Adrenal gland (tissue), 12 donors: ENCODE measurements around the gene ACSL6. TPM values are rescaled to one million over a fixed set of nuclear protein-coding genes. Genes with fewer than 3 reads are reported as not detected.

Experiments
- DNase-seq, 7 donors: peaks; one replicate each; pipeline ENCODE4 v3.0.0-alpha.2; 2019 to 2020
- H3K27ac ChIP-seq, 5 donors: fragments of 200-600 bp; sonication (generic) in 4 of 5; 1 replicate in 3 of 5; 2 replicates in 2 of 5; pipeline versions ENCODE4 v1.5.1 to v1.8.0; 2016 to 2020; ENCODE audit warnings: mild to moderate bottlenecking in 1 of 5
- H3K27me3 ChIP-seq: fragments of 200-600 bp; 2 replicates; pipeline ENCODE4 v1.8.0; 2021
- H3K36me3 ChIP-seq, 2 donors: fragments of 200-600 bp; replicated peaks in 1 of 2; 1 replicate in 1 of 2; 2 replicates in 1 of 2; pipeline versions ENCODE4 v1.5.1 to v1.8.0; 2018 to 2022
- H3K4me1 ChIP-seq, 2 donors: fragments of 200-600 bp; replicated peaks in 1 of 2; 1 replicate in 1 of 2; 2 replicates in 1 of 2; pipeline versions ENCODE4 v1.5.1 to v1.8.0; 2018 to 2021
- H3K4me3 ChIP-seq, 4 donors: fragments of 200-600 bp; sonication (generic) in 3 of 4; one replicate each; pipeline ENCODE4 v1.5.1; 2016 to 2018
- H3K9me3 ChIP-seq, 3 donors: fragments of 200-600 bp; sonication (generic) in 1 of 3; replicated peaks in 1 of 3; 1 replicate in 2 of 3; 2 replicates in 1 of 3; pipeline versions ENCODE4 v1.5.1 to v1.8.0; 2016 to 2021
- CTCF ChIP-seq, 6 experiments: fragments of 450-650 bp in 4 of 6; fragments of 200-600 bp in 2 of 6; sonication (generic) in 1 of 6; IDR thresholded peaks; 1 replicate in 5 of 6; 2 replicates in 1 of 6; pipeline versions ENCODE4 v1.5.1 to v1.8.0; 2016 to 2021; ENCODE audit warnings: antibody characterized with exemption in 6 of 6, mild to moderate bottlenecking in 2 of 6, moderate library complexity in 1 of 6
- POLR2A ChIP-seq, 2 donors: fragments of 450-650 bp; IDR thresholded peaks; one replicate each; pipeline ENCODE4 v1.6.1; 2017; ENCODE audit warnings: antibody characterized with exemption in 2 of 2, mild to moderate bottlenecking in 2 of 2, moderate library complexity in 1 of 2
- WGBS, 4 donors: extraction: QIAGEN DNeasy Blood & Tissue Kit in 2 of 4; methylation state at CpG; one replicate each; pipeline versions ENCODE4 v1.1.5 to v1.1.7; 2013 to 2017; 5-methylcytosine and 5-hydroxymethylcytosine counted together
- intact Hi-C, 2 donors: fragments of 100-400 bp; cut with DNase I; formaldehyde crosslinking; loops; one replicate each; pipeline versions ENCODE4 v1.14.1 to v1.15.0; 2022 to 2023
- polyA plus RNA-seq, 3 donors: library from polyadenylated mRNA; stranded (reverse); fragments of 200-250 nt in 2 of 3; fragments of 350-450 nt in 1 of 3; fragmentation: Illumina TruSeq in 1 of 3; extraction: RNeasy Lipid Tissue Mini Kit (QIAGEN cat#74804) in 1 of 3; gene quantifications; one replicate each; pipeline ENCODE4 v1.2.3, GENCODE V29; 2013 to 2014
- total RNA-seq, 9 donors: library from RNA; depleted of rRNA in 4 of 9; stranded (reverse); fragments of >200 nt in 4 of 9; fragments of 120-200 nt in 1 of 9; fragmentation: NEBNext Ultra II Directional in 1 of 9; extraction: Animal tissue kit (Norgen Biotek cat#: 25700) in 1 of 9; gene quantifications; one replicate each; pipeline versions ENCODE4 v1.1.0 to v1.2.4, GENCODE V29; 2013 to 2023
- donor health status: healthy with polysubstance abuse.
- donor health status: Bipolar disorder and iron deficiency.
- donor health status: DM: yes; HTN: yes; CAD: no.
- donor health status: DM: no; HTN: no; CAD: no.
- donor health status: DM: no; HTN: no; CAD: no.
- donor health status: DM: yes; HTN: yes; CAD: no.

Gene ACSL6
- total and polyA plus RNA-seq, 12 donors = 2.5 to 14.5 (median 7.2) TPM

DNA sequence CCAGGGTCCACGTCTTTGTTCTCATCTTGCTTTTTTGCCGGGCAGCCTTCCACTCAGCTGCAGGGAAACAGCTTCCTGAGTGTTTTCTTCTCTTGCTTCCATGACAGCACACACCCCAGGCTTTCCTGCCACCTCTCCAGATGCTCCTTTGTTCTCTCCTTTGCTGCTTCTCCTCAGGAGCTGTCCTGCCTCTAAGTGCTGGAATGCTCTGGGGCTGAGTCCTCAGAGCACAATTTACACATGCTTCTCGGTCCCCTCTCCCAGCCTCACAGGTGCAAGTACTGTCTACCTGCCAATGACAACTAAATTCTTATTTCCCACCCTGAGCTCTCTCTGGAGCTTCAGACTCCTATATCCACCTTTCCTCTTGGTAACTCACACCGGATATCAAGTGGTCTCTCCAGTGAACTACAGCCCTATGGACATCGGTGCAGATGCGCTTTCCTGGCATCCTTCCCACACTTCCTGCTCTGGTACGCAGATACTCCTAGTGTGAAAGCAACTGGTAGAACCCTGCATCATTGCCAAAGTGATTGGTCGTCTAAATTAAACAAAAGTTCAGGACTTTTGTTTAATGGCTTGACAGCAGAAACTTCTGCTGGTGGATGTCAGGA lies 13.4 kb upstream of the ACSL6 start:
- intact Hi-C loops = no loop called here
- TF ChIP-seq CTCF (IDR thresholded peaks at IDR 0.05) (no peak), POLR2A (IDR thresholded peaks at IDR 0.05) (no peak)
- no peak overlapping the region for H3K27ac ChIP-seq
- 63 to 75% (median 71%) methylated on average over 8 of the region's 8 CpGs for WGBS, 4 donors
- H3K4me3 ChIP-seq = no peak overlapping the region
- H3K4me1 ChIP-seq = no peaks in the 10 kb centered on the region
- no peaks in the 10 kb centered on the region for H3K9me3 ChIP-seq
- no peaks in the 10 kb centered on the region for H3K36me3 ChIP-seq
- no peaks in the 10 kb centered on the region for H3K27me3 ChIP-seq
- no peak for DNase-seq

- Histone ChIP-seq H3K27ac (no peak overlapping the region), H3K9me3 (no peaks in the 10 kb centered on the region), H3K4me1 (no peaks in the 10 kb centered on the region), H3K36me3 (no peaks in the 10 kb centered on the region), H3K27me3 (no peaks in the 10 kb centered on the region), H3K4me3 (no peak overlapping the region)
- no peak for DNase-seq
- intact Hi-C loops = no loop called here
- TF ChIP-seq CTCF (IDR thresholded peaks at IDR 0.05) (no peak), POLR2A (IDR thresholded peaks at IDR 0.05) (no peak)
- WGBS, 4 donors = 69 to 80% (median 75%) methylated on average over 4 of the region's 4 CpGs
Measured at GRCh38 chr5:132024117-132024435, 12.6 kb upstream of the ACSL6 start.

DNA sequence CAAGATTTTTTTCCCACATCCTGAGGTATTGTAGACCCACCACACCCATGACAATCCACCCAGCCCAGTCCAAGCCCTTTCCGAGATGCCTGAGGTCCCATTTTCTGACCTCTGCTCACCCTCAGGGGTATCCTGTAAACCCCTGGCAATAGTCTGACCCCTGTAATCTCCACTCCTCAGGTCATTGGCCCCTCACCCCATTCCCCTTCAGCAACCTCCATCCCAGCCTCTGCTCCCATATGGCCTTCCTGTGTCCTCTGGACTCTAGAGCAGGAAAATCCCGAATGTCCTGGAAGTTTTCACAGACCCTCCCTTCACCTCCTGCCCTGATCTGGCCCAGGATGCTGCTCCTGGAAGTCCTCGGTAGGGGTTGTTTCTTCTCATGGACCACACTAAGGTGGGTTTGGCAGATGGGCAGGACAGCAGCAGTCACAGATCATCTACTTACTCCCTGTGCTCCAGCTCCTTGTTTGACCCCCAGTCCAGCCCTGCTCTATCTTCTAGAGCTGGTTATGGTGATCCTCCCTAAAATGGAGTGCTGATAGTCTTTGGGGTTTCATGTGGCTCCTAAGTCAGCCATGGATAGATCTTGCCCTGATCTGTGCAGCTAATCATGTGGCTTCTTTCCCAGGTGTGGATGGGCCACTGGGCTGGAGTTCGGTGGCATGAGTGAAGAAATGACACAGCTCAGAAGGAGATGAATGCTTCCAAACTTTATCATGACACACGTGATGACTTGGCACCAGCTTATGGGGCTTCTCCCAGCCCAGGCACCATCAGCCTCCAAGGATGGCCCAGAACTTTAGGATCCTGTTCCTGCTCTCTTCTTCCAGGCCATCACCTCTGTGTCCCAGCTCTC lies 12.0 kb upstream of the ACSL6 start:
- no peak for DNase-seq
- intact Hi-C loops = no loop called here
- Histone ChIP-seq H3K27me3 (no peaks in the 10 kb centered on the region), H3K4me3 (no peak overlapping the region), H3K9me3 (no peaks in the 10 kb centered on the region), H3K4me1 (no peaks in the 10 kb centered on the region), H3K27ac (no peak overlapping the region), H3K36me3 (no peaks in the 10 kb centered on the region)
- WGBS, 4 donors = 57 to 76% (median 68%) methylated on average over 5 of the region's 5 CpGs
- TF ChIP-seq CTCF (IDR thresholded peaks at IDR 0.05) = no peak
- no peak for TF ChIP-seq POLR2A (IDR thresholded peaks at IDR 0.05)

DNA sequence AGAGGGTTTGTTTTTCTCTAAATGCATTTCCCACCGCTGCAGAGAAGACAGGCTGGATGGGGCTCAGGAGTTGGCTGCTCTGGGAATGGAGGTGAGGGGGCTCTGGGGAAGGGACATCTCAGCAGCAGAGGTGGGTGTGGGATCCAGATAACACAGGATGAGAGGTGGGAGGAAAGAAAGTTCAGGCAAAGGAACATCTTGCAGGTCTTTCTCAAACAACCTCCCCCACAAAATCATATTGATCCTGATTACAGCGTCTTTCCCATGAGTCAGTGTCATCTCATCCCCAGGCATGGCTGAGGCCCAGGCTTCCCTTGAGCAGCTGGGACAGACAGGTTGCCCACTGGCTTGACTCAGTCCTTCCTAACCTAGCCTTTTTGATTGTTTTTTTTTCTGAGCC lies 11.3 kb upstream of the ACSL6 start:
- intact Hi-C loops = no loop called here
- Histone ChIP-seq H3K4me1 (no peaks in the 10 kb centered on the region), H3K9me3 (no peaks in the 10 kb centered on the region), H3K4me3 (no peak overlapping the region), H3K36me3 (no peaks in the 10 kb centered on the region), H3K27me3 (no peaks in the 10 kb centered on the region), H3K27ac (no peak overlapping the region)
- 73 to 84% (median 75%) methylated on average over 2 of the region's 2 CpGs for WGBS, 4 donors
- DNase-seq = no peak
- TF ChIP-seq POLR2A (IDR thresholded peaks at IDR 0.05) = no peak
- no peak for TF ChIP-seq CTCF (IDR thresholded peaks at IDR 0.05)
